ENCODE results near the gene FBXL14. TPM values are rescaled to one million over a fixed set of nuclear protein-coding genes. Genes with fewer than 3 reads are reported as not detected.
A peak's percentile ranks its signal among the peaks of the same experiment; 100 is the strongest.

FBXL14 gene
- total RNA-seq, 1 donor from 2014 or later: 21.6 TPM

DNA sequence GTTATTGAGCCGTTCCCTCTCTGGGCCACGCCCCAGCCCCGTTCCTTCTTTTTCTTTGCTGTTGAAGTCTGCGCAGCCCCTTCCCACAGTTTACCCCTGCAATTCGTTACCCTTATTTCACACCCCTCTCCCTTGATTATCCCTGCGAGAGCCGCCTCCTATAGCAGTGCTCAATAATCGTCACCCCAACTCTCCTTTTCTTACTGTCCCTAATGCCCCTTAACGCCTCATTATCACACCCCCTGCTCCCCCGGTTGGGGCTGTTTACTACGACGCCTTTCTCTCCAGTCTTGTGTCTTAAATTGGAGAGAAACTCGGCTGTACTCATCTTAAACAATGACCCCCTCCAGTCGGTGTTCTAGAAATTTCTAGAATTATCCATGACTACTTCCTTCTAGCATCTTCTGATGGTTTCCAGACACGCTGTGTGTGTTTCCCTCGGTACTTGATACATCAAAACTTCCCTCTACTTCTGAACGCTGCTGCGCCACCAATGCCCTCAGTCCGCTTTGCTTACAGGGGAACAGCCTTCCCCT, 713 bp upstream of the FBXL14 start:
- TF ChIP-seq, protein P1, sequence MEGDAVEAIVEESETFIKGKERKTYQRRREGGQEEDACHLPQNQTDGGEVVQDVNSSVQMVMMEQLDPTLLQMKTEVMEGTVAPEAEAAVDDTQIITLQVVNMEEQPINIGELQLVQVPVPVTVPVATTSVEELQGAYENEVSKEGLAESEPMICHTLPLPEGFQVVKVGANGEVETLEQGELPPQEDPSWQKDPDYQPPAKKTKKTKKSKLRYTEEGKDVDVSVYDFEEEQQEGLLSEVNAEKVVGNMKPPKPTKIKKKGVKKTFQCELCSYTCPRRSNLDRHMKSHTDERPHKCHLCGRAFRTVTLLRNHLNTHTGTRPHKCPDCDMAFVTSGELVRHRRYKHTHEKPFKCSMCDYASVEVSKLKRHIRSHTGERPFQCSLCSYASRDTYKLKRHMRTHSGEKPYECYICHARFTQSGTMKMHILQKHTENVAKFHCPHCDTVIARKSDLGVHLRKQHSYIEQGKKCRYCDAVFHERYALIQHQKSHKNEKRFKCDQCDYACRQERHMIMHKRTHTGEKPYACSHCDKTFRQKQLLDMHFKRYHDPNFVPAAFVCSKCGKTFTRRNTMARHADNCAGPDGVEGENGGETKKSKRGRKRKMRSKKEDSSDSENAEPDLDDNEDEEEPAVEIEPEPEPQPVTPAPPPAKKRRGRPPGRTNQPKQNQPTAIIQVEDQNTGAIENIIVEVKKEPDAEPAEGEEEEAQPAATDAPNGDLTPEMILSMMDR (IDR thresholded peaks at IDR 0.05): no peak
- H3K27me3 Mint-ChIP-seq: no peaks in the 10 kb centered on the region
- peaks cover 18% of the 10 kb centered on the region for H3K36me3 Mint-ChIP-seq (ENCODE audit: low read depth)
- H3K9me3 Mint-ChIP-seq: peaks cover 2% of the 10 kb centered on the region
- CTCF ChIA-PET: interaction anchor here (3.6 to 3.9 kb wide), 2 partner anchors 9 to 477 kb away, joined by 16 to 22 read pairs; no protein-coding TSS in a partner anchor
- POLR2A ChIA-PET: interaction anchor here (0.6 to 1.6 kb wide), 5 partner anchors 8 to 646 kb away, joined by 3 to 11 read pairs (median 4); partner anchors contain the start of gene RAD52
- ATAC-seq (ENCODE audit: low read depth) (no peak), DNase-seq (no peak)
- intact Hi-C loops (cut with micrococcal nuclease): loop anchor here (2.0 kb wide), 1 partner anchor 604 kb away; the partner anchor contains the start of gene ERC1
- H3K4me3 Mint-ChIP-seq: peak overlapping the region; percentile 87
- H3K27ac Mint-ChIP-seq: peak overlapping the region; percentile 90
- peaks cover 47% of the 10 kb centered on the region for H3K4me1 Mint-ChIP-seq

DNA sequence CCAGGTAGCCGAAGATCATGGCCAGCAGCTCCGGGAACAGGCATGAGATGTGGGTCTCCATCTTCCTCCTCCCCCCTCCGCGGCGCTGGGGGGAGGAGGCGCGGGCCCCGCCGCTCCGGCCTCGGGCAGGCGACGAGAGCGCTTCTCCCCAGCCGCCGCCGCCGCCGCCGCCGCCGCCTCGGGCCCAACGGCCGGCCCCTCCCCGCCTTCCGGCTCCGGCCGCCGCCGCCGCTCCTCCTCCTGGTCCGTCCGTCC, 448 bp downstream of the FBXL14 start:
- peaks cover 23% of the 10 kb centered on the region for H3K36me3 Mint-ChIP-seq (ENCODE audit: low read depth)
- ChIA-PET CTCF (interaction anchor here (1.8 to 3.9 kb wide), 4 partner anchors 10 to 476 kb away, joined by 8 to 22 read pairs (median 14); no protein-coding TSS in a partner anchor), POLR2A (interaction anchor here (0.6 to 2.2 kb wide), 9 partner anchors 8 to 645 kb away, joined by 3 to 21 read pairs (median 6); partner anchors contain the start of gene RAD52)
- H3K9me3 Mint-ChIP-seq: peaks cover 2% of the 10 kb centered on the region
- TF ChIP-seq, protein P1 (IDR thresholded peaks at IDR 0.05): no peak
- peak overlapping the region; percentile 92 for H3K4me3 Mint-ChIP-seq
- no peak for ATAC-seq (ENCODE audit: low read depth)
- DNase-seq: peak; percentile 72
- no peak overlapping the region for H3K27ac Mint-ChIP-seq
- intact Hi-C loops (cut with micrococcal nuclease): loop anchor here (1.0 to 5.0 kb wide), 4 partner anchors 96 to 645 kb away; partner anchors contain the start of genes ERC1 and RAD52
- no peaks in the 10 kb centered on the region for H3K27me3 Mint-ChIP-seq
- H3K4me1 Mint-ChIP-seq: peaks cover 53% of the 10 kb centered on the region

DNA sequence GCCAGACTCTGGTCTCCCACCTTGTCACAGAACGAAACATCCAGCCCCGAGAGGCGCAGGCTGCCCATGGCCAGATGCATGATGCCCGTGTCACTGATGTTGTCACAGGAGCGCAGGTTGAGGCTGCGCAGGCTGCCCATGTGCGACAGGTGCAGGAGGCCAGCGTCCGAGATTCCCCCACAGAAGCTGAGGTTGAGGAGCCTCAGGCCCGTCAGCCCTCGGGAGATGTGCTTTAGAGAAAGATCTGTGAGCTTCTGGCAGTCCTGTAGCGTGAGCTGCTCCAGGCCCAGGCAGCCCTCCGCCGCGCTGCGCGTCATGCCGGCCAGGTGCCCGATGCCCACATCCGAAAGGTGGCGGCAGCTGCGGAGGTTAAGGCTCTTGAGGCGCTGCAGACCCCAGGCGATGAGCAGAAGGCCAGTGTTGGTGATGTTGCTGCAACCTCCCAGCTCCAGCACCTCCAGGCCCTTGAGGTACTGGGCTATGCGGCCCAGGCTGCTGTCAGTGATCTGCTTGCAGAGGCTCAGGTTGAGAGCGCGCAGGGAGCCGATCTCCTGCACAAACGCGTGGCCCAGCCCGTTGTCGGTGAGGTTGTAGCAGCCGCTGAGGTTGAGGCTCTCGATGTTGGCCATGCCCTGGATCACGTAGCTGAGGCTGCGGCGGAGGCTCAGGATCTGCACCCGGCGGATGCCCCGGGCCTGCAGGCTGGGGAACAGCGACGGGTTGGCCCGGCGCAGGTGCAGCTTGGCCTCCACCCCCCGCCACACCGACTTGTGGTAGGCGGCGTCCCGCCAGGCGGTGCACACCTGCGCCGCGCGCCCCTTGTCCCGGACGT, 991 bp downstream of the FBXL14 start:
- no peaks in the 10 kb centered on the region for H3K27me3 Mint-ChIP-seq
- H3K4me1 Mint-ChIP-seq: peaks cover 59% of the 10 kb centered on the region
- DNase-seq: no peak
- POLR2A ChIA-PET: interaction anchor here (0.5 to 2.2 kb wide), 11 partner anchors 8 to 644 kb away, joined by 3 to 21 read pairs (median 4); partner anchors contain the start of gene RAD52
- H3K27ac Mint-ChIP-seq: peak overlapping the region; percentile 92
- H3K9me3 Mint-ChIP-seq: no peaks in the 10 kb centered on the region
- ATAC-seq (ENCODE audit: low read depth): peak; percentile 9
- peak overlapping the region; percentile 92 for H3K4me3 Mint-ChIP-seq
- TF ChIP-seq, protein P1 (IDR thresholded peaks at IDR 0.05): no peak
- H3K36me3 Mint-ChIP-seq (ENCODE audit: low read depth): peaks cover 25% of the 10 kb centered on the region
- intact Hi-C loops (cut with micrococcal nuclease): loop anchor here (1.0 to 5.0 kb wide), 5 partner anchors 97 to 841 kb away; partner anchors contain the start of genes ERC1, RAD52 and WNK1
- CTCF ChIA-PET: interaction anchor here (0.8 to 3.9 kb wide), 8 partner anchors 10 to 480 kb away, joined by 3 to 22 read pairs (median 6); no protein-coding TSS in a partner anchor

DNA sequence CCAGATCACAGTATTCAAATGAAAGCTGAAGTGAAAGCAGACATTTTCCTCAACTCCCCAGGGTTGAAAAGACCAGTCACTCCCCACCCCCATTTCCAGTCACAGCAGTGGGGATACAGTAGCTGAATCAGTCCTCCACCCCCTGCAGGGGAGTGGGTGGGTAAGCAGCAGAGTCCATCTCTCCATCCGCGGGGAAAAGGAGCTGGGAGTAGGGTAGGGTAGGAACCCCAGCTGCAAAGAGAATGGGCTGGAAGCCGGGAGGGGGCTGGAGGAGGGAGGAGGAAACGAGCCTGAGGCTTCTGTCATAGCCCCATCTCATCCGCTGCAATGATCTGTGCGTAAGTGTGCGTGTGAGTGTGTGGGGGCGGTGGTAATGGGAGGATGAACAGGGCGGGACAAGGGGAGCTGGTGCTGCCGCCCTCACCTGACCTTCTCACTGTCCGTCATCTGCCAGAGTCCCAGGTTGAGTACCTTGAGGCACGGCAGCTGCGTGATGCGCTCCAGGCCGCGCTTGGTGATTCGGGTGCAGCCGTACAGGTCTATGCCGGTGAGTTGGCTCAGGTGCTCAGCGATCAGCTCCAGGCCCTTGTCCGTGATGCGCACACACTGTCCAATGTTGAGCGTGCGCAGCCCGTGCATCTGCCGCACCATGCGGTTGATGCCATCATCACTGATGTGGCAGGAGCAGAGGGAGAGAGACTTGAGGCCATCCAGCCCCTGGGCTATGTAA, 1.8 kb downstream of the FBXL14 start:
- ChIA-PET POLR2A (interaction anchor here (0.5 to 2.2 kb wide), 9 partner anchors 9 to 785 kb away, joined by 3 to 21 read pairs (median 6); partner anchors contain the start of gene RAD52), CTCF (interaction anchor here (0.5 to 3.9 kb wide), 10 partner anchors 9 to 776 kb away, joined by 3 to 22 read pairs (median 3); no protein-coding TSS in a partner anchor)
- intact Hi-C loops (cut with micrococcal nuclease): loop anchor here (1.0 to 5.0 kb wide), 4 partner anchors 9 to 840 kb away; partner anchors contain the start of gene WNK1

More for the DNA sequence above, 1.8 kb downstream of the FBXL14 start:
- H3K27me3 Mint-ChIP-seq: no peaks in the 10 kb centered on the region
- H3K36me3 Mint-ChIP-seq (ENCODE audit: low read depth): peaks cover 26% of the 10 kb centered on the region
- peak; percentile 28 for ATAC-seq (ENCODE audit: low read depth)
- TF ChIP-seq, protein P1 (IDR thresholded peaks at IDR 0.05): no peak
- peak overlapping the region; percentile 92 for H3K27ac Mint-ChIP-seq
- H3K4me3 Mint-ChIP-seq: peak overlapping the region; percentile 92
- peak; percentile 49 for DNase-seq
- H3K9me3 Mint-ChIP-seq: no peaks in the 10 kb centered on the region
- H3K4me1 Mint-ChIP-seq: peaks cover 67% of the 10 kb centered on the region

All from activated B cell treated with CpG ODN at 0.5 μM for 24 hours (primary cell).